Activated CD4-positive, alpha-beta T cell treated with anti-CD3 and anti-CD28 coated beads, Interleukin-2, amount 10 ng/mL, durations not matched to agents 24 days and 14 days (primary cell): ENCODE results near the gene CD81. TPM values are rescaled to one million over a fixed set of nuclear protein-coding genes. Genes with fewer than 3 reads are reported as not detected.

Experiments used
- DNase-seq: peaks from one replicate; pipeline ENCODE4 v3.0.0; 2022
- H3K27ac Mint-ChIP-seq: one replicate; pipeline ENCODE4 v1.8.0; 2022; ENCODE audit warnings: mild to moderate bottlenecking, mixed read lengths
- H3K27me3 Mint-ChIP-seq: one replicate; pipeline ENCODE4 v1.8.0; 2022; ENCODE audit warnings: mixed read lengths
- H3K36me3 Mint-ChIP-seq: one replicate; pipeline ENCODE4 v1.8.0; 2022; ENCODE audit warnings: low read depth, mild to moderate bottlenecking, mixed read lengths
- H3K4me1 Mint-ChIP-seq: one replicate; pipeline ENCODE4 v1.8.0; 2021; ENCODE audit warnings: mixed read lengths
- H3K4me3 Mint-ChIP-seq: one replicate; pipeline ENCODE4 v1.8.0; 2022; ENCODE audit warnings: mild to moderate bottlenecking, moderate library complexity, mixed read lengths
- H3K9me3 Mint-ChIP-seq: one replicate; pipeline ENCODE4 v1.8.0; 2021; ENCODE audit warnings: mixed read lengths
- intact Hi-C: fragments of 100-400 bp; cut with micrococcal nuclease; formaldehyde crosslinking; loops from one replicate; pipeline ENCODE4 v1.15.1; 2023
- total RNA-seq: library from RNA; stranded (reverse); gene quantifications from 2 replicates; pipeline ENCODE4 v1.2.3, GENCODE V29; 2022

CD81 gene
- total RNA-seq, 1 donor from 2014 or later: 225 TPM

DNA sequence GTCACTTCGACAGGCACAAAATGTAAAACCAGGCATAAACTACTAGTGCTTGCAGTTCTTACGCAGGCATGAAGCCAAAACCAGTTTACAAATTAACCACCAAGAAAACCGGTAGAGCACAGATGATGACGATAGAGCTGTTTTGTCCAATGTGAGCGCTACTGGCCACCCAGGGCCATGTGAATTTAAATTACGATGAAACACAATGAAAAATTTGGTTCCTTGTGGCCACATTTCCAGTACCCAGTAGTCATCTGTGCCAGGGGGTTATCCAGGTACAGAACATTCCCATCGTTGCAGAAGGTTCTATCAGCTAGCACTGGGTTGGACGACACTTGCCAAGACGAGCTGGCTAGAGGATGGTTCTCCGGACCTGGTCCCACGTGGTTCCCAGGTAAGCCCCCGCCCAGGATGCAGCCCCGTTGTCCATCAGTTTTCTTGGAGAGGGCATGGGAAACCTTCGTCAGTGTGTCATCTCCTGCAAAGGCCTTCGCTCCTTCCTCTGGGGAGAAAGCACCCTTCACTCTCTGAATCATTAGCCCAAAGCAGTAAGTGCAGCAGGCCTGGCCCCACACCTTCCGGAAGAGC, 1.1 kb upstream of the CD81 start:
- Mint-ChIP-seq H3K27me3 (peaks cover 9% of the 10 kb centered on the region), H3K4me1 (peaks cover 13% of the 10 kb centered on the region), H3K9me3 (no peaks in the 10 kb centered on the region), H3K4me3 (peak overlapping the region; percentile 53), H3K27ac (no peak overlapping the region), H3K36me3 (peaks cover 10% of the 10 kb centered on the region)
- DNase-seq: no peak
- intact Hi-C loops: loop anchor here (2.0 to 5.0 kb wide), 2 partner anchors 69 to 74 kb away; partner anchors contain the start of genes C11orf21, KCNQ1, TRPM5 and TSPAN32

DNA sequence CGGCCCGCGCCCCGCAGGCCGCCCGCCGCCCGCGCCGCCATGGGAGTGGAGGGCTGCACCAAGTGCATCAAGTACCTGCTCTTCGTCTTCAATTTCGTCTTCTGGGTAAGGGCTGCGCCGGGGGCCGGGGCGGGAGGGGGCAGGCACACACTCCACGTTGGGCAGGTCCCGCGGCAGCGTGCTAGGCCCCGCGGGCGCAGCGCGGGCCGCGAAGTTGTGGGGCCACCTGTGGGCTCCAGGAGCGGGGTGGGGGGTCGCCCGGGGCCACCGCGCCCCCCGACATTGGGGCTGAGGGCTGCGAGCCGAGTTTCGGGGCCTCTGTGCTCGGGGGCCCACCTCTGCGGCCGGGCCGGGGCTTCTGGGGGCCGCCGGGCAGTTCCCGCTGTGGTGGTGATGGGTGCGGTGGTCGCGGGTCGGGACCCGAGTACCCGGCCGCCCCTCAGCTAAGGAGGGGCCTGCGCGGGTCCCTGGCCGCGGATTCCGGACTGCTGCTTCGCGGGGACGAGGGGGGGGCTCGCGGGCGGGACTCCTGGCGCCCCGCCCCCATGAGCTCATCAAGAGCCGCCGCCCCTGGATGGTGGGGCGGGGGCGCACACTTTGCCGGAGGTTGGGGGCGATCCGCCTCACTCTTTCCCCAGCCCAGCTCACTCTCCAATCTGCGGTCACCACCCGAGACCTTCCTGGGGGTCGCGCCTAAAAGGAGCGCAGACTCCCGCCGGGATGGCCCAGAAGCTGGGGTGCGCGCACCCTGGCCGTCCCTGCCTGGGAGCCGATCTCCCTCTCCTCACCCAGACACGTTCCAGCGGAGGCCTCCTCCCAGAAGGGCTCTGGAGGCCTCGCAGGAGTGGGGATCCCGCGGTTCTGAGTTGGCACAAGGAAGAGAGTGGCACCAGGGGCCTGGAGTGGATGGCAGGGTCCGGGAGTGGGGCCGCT, 667 bp downstream of the CD81 start:
- intact Hi-C loops: loop anchor here (1.0 to 5.0 kb wide), 3 partner anchors 23 to 75 kb away; partner anchors contain the start of genes C11orf21, KCNQ1, TRPM5 and TSPAN32
- Mint-ChIP-seq H3K27me3 (peaks cover 2% of the 10 kb centered on the region), H3K4me3 (peak overlapping the region; percentile 93), H3K36me3 (peaks cover 12% of the 10 kb centered on the region), H3K9me3 (no peaks in the 10 kb centered on the region), H3K4me1 (peaks cover 18% of the 10 kb centered on the region), H3K27ac (peak overlapping the region; percentile 86)
- peak; percentile 87 for DNase-seq

DNA sequence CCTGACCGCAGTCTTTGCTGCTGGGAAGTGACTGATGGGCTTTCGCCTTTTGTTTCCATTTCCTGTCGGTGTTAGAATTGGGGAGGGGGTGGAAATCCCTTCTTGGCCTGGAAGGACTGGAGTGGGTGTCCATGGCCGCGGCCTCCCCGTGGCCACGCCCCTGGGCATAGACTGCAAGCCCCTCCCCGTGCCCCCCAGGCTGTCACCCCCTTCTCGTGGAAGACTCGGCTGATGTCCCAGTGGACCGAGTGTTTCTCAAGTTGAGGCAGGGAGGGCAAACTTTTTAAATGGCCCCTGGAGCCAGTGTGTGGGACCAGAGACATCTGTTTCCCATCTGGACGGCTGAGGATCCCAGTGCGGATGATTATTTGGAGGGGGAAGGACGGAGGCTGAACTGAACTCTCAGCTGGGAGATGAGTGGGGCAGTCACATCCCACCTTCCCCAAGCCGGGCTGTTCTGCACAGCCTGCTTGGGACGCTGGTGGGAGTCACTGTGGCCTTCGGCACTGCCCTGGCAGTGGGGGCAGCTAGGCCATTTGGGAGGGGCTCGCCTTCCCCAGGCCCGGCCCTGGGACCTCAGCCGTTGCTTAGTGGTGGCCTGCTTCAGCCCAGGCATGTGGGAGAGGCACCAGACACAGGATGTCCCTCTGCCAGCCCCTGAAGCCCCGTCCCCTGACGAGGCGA, 1.6 kb downstream of the CD81 start:
- Mint-ChIP-seq H3K27ac (peak overlapping the region; percentile 86), H3K4me1 (peaks cover 22% of the 10 kb centered on the region), H3K36me3 (peaks cover 15% of the 10 kb centered on the region), H3K4me3 (peak overlapping the region; percentile 93), H3K27me3 (peaks cover 2% of the 10 kb centered on the region), H3K9me3 (no peaks in the 10 kb centered on the region)
- peak; percentile 69 for DNase-seq
- intact Hi-C loops: loop anchor here (5.0 kb wide), 1 partner anchor 76 kb away; the partner anchor contains the start of genes C11orf21 and TSPAN32

DNA sequence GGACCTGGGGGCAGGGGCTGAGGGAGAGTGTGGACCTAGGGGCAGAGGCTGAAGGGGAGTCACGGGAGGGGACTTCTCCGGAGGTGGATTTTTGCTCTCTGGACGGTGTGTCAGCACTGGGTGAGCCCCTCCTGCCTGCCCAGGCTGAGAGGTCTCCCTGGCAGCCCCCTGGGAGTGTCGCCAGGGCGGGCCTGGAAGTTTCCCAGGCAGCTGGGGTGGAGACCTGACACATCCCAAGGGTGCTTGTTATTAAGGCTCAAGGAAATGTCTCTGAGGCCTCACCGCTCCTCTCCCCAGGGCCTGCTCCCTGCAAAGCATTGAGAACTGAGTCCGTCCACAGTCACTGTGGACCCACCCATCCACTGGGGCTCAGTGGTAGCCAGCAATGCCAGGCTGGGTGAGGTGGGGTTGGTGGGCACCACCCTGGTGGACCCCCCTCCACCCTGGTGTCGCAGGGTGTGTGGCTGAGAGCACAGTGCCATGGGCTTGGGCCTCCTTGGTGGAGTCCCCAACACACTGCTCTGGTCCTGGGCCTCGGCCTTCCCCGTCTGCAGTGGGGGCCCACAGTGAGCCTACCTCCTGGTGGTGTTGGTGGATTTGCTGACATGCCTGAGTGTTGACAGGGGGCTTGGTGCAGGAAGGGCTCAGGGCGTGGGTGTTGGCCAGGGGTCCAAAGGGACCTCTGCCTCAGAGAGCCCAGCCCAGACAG, 2.5 kb downstream of the CD81 start:
- H3K27ac Mint-ChIP-seq: no peak overlapping the region
- intact Hi-C loops: loop anchor here (5.0 kb wide), 1 partner anchor 77 kb away; the partner anchor contains the start of genes C11orf21 and TSPAN32
- H3K4me3 Mint-ChIP-seq: peak overlapping the region; percentile 43

DNA sequence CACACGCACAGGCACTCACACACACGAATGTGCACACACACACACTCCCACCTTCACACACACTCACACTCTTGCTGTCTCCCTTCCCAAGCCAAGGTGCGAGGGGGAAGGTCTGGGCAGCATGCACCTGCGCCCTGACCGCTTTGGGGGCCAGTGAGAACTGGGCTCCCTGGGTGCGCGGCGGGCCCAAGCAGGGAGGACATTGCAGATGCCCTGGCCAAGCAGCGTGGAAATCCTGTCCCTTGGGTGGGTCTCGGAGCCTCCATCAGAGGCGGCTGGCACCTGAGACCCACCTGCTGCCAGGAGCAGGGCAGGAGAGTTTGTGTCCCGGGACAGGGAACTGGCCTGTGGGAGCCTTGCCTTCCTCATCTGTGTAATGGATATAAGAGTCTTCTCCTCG, 3.3 kb downstream of the CD81 start:
- DNase-seq: no peak
- Mint-ChIP-seq H3K4me1 (peaks cover 28% of the 10 kb centered on the region), H3K27ac (peak overlapping the region; percentile 41), H3K4me3 (peak overlapping the region; percentile 41), H3K27me3 (no peaks in the 10 kb centered on the region), H3K9me3 (no peaks in the 10 kb centered on the region), H3K36me3 (peaks cover 16% of the 10 kb centered on the region)
- intact Hi-C loops: no loop called here

More for the DNA sequence above, 2.5 kb downstream of the CD81 start:
- no peaks in the 10 kb centered on the region for H3K27me3 Mint-ChIP-seq
- H3K36me3 Mint-ChIP-seq: peaks cover 16% of the 10 kb centered on the region
- peak; percentile 66 for DNase-seq
- peaks cover 26% of the 10 kb centered on the region for H3K4me1 Mint-ChIP-seq
- no peaks in the 10 kb centered on the region for H3K9me3 Mint-ChIP-seq

DNA sequence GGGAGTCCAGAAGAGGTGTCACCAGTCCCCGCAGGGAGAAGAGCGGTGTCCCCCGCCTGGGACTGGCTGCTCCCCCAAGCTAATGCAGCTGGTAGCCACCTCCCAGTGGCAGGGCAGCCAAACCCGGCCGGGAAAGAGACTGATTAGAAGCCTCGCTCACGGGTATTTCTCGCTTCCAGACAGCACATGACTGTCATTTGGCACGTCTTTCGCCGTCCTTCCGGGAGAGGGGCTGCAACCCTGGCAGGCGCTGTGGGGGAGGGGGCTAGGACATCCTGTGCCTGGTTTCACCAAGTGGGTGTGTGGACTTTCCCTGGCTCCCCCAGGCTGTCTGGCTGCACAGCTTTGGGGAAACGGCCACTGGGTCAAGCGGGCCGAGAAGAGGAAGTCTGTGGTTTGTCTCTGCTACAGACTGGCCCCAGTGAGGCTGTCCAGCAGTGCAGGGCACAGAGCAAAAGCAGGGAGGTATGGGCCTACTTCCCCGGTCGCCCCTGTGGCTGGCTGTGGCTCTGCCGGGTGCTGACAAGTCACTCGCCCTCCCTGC, 3.8 kb downstream of the CD81 start:
- Mint-ChIP-seq H3K4me3 (peak overlapping the region; percentile 40), H3K27me3 (no peaks in the 10 kb centered on the region)
- intact Hi-C loops: no loop called here

DNA sequence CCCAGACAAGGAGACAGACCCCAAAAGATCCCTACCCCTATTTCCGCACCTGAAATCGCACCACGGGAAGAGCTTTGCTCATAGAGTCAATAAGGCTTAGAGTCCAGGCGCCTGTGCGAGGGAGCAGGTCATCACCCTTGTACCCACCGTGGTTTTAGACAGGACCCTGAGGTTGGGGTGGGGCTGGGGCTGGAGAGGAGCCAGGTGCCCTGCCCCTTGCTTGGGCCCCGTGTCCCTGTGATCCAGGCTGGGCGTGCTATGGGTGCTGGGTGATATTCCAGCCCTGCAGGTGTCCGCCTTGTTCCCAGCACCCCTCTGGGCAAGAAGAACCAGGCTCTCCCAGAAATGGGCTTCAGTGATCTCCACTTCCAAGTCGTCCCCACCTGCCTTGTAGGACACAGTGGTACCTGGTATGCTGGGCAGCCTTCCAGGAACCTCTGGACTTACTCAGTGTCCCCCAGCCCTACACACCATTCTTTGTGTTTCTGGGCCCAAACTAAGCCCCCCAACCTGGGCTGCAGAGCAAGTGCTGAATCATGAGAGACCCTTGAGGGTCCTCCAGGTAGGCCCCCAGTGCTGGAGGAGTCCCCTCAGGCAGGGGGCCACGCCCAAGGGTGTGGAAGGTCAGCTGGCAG, 4.5 kb downstream of the CD81 start:
- peaks cover 34% of the 10 kb centered on the region for H3K4me1 Mint-ChIP-seq
- DNase-seq: peak; percentile 59
- no peaks in the 10 kb centered on the region for H3K9me3 Mint-ChIP-seq
- no peaks in the 10 kb centered on the region for H3K27me3 Mint-ChIP-seq
- intact Hi-C loops: no loop called here
- no peak overlapping the region for H3K27ac Mint-ChIP-seq
- peaks cover 16% of the 10 kb centered on the region for H3K36me3 Mint-ChIP-seq
- no peak overlapping the region for H3K4me3 Mint-ChIP-seq

More for the DNA sequence above, 3.8 kb downstream of the CD81 start:
- Mint-ChIP-seq H3K27ac (peak overlapping the region; percentile 41), H3K9me3 (no peaks in the 10 kb centered on the region), H3K4me1 (peaks cover 31% of the 10 kb centered on the region), H3K36me3 (peaks cover 16% of the 10 kb centered on the region)
- DNase-seq: peak; percentile 60

DNA sequence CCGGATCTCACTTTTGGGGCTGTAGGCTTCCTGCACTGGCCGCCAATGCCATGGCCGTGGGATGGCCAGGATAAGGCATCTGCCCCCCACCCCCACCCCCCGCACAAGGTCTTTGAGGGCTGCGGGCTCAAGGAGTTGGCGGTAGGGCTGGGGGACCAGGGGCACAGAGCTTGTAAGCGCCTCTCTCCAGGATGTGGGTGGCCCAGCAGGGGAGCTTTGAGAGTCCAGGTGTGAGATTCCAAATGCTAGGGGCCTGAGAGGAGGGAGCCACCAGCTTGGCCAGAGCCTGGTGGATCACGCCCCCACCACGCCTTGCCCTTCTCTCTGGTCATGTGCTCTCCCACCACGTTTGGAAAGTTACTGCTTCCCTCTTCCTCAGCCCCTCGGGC, 5.0 kb downstream of the CD81 start:
- peaks cover 34% of the 10 kb centered on the region for H3K4me1 Mint-ChIP-seq
- peaks cover 16% of the 10 kb centered on the region for H3K36me3 Mint-ChIP-seq
- H3K27me3 Mint-ChIP-seq: no peaks in the 10 kb centered on the region
- H3K4me3 Mint-ChIP-seq: no peak overlapping the region
- no peak overlapping the region for H3K27ac Mint-ChIP-seq
- no peak for DNase-seq
- H3K9me3 Mint-ChIP-seq: no peaks in the 10 kb centered on the region
- intact Hi-C loops: no loop called here

DNA sequence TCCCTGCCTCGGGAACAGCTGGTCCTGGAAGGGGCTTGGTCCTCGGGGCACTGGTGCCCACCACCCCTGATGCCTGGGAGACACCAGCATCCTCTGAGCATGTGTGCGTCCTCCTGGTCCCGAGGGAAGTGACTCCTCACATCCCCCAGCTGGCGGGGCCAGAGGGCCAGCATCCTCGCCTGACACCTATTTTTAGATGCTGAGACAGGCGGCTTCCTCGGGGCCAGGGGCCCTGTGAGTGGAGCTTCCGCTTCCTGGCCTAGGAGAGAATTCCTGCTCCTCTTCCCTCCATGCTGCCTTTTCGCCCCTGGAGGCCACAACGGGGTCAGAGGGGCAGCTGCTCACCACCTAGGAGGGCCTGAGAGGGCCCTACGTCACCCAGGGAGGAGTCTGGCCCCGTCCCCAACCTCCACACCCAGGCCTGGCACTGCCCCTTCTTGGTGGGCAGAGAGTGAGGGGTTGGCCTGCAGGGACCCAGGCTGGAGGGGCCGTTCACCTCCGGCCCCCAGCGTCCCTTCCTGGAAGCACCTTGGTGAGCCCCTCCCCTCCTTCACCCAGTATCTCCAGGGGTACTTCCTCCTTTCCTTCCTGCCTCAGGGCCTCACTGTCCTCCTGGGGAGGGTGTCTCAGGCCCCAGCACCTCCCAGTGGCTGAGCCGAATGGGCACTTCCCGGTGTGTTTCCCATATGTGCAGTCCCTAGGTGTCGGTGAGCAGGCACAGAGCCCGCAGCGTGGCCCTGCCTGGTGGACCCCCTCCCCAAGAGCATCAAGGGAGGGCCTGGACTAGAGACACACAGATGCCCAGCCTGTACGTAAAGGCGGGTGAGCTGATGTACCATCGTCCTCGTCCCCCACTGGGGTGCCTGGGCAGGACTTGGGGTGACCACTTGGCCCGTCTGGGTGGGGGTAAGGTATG, 6.1 kb downstream of the CD81 start:
- H3K27me3 Mint-ChIP-seq: no peaks in the 10 kb centered on the region
- H3K4me3 Mint-ChIP-seq: no peak overlapping the region
- peaks cover 32% of the 10 kb centered on the region for H3K4me1 Mint-ChIP-seq
- H3K9me3 Mint-ChIP-seq: no peaks in the 10 kb centered on the region
- peak overlapping the region; percentile 43 for H3K27ac Mint-ChIP-seq
- peak; percentile 61 for DNase-seq
- intact Hi-C loops: no loop called here
- H3K36me3 Mint-ChIP-seq: peaks cover 16% of the 10 kb centered on the region

DNA sequence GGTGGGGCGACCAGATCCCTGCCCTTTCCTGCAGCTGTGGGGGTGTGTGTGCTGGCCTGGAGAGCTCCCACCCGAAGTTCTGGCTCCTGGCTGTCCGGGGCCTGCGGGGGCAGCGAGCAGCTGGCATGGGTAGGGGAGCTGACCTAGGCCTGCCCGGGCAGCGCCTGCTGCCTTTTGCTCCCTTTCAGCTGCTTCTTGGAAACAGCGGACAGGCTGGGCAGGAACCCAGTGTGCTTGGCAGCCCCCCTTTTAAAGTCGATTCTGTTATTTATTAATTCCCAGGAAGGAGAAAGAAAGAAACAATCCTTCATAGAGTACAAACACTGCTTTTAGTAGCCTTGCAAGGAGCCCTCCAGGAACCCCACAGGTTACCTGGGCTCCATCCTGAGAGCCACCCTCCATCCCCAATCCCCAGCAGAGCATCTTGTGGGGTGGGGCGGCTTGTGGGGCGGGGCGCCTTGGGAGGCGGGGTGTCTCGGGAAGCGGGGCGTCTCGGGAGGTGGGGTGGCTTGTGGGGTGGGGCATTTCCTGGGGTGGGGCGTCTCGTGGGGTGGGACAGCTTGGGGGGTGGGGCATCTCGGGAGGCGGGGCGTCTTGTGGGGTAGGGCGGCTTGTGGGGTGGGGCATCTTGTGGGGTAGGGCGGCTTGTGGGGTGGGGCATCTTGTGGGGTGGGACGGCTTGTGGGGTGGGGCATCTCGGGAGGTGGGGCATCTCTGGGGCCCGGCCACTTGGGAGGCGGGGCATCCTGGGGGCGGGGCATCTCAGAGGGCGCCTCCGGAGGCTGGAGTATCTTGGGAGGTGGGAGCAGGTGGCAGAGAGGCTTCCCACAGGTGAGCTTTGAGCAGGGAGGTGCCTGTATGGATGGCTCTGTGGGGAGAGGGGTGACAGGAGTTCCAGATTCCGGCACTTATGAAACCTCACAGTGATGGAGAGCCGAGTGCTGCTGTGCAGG, 7.0 kb downstream of the CD81 start:
- H3K4me1 Mint-ChIP-seq: peaks cover 30% of the 10 kb centered on the region
- no peaks in the 10 kb centered on the region for H3K27me3 Mint-ChIP-seq
- peak; percentile 58 for DNase-seq
- H3K4me3 Mint-ChIP-seq: no peak overlapping the region
- H3K9me3 Mint-ChIP-seq: no peaks in the 10 kb centered on the region
- H3K36me3 Mint-ChIP-seq: peaks cover 14% of the 10 kb centered on the region
- H3K27ac Mint-ChIP-seq: no peak overlapping the region
- intact Hi-C loops: no loop called here
